ENCODE measurements around the gene JAZF1.

JAZF1 gene

DNA sequence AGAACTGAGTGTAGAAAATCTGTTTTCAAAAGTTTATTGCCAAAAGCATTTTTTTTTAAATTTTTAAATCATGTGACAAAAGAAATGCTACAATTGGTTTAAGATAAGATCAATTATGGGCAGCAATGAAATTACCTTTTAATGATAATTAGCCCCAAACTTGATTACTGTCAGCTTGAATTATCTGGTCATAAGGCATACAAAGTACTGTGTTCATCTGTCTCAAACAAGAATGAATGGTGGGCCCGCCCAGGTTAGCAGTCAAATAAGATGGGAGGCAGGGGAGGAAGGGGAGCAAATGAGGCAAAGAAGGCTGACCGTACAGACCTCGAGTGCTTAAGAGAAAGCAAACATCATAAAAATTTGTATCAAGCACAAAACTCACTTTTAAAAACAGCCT, 68.1 kb downstream of the JAZF1 start:
- no peak for DNase-seq
- TF ChIP-seq EZH2 (optimal IDR thresholded peaks at IDR 0.05; ENCODE audit: low read depth, low read length), result no peak
- TF ChIP-seq, protein P1, sequence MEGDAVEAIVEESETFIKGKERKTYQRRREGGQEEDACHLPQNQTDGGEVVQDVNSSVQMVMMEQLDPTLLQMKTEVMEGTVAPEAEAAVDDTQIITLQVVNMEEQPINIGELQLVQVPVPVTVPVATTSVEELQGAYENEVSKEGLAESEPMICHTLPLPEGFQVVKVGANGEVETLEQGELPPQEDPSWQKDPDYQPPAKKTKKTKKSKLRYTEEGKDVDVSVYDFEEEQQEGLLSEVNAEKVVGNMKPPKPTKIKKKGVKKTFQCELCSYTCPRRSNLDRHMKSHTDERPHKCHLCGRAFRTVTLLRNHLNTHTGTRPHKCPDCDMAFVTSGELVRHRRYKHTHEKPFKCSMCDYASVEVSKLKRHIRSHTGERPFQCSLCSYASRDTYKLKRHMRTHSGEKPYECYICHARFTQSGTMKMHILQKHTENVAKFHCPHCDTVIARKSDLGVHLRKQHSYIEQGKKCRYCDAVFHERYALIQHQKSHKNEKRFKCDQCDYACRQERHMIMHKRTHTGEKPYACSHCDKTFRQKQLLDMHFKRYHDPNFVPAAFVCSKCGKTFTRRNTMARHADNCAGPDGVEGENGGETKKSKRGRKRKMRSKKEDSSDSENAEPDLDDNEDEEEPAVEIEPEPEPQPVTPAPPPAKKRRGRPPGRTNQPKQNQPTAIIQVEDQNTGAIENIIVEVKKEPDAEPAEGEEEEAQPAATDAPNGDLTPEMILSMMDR (IDR thresholded peaks at IDR 0.05; ENCODE audit: low read length), result no peak
- TF ChIP-seq EZH2phosphoT487 (IDR thresholded peaks at IDR 0.05; ENCODE audit: low read length), result no peak
- Histone ChIP-seq H3K4me1 (ENCODE audit: low read length) (no peaks in the 10 kb centered on the region), H3K9me2 (replicated peaks; ENCODE audit: insufficient read depth, low read length) (no peaks in the 10 kb centered on the region), H3F3A (ENCODE audit: insufficient read depth, low read length) (no peaks in the 10 kb centered on the region), H3K27me3 (replicated peaks; ENCODE audit: insufficient read depth, low read length) (no peaks in the 10 kb centered on the region), H3K9me3 (replicated peaks; ENCODE audit: insufficient read depth, low read length) (no peaks in the 10 kb centered on the region), H3K4me3 (ENCODE audit: low read length) (no peak overlapping the region), H4K20me1 (ENCODE audit: insufficient read depth, low read length) (no peaks in the 10 kb centered on the region), H3K9ac (ENCODE audit: low read length) (no peak overlapping the region), H3K27ac (ENCODE audit: low read length) (no peak overlapping the region), H3K36me3 (replicated peaks; ENCODE audit: insufficient read depth, low read length) (no peaks in the 10 kb centered on the region), H3K4me2 (ENCODE audit: low read depth, low read length) (no peak overlapping the region), H2AFZ (ENCODE audit: low read length) (no peak overlapping the region), H3K79me2 (ENCODE audit: low read length) (no peaks in the 10 kb centered on the region)

GRCh38 chr7:28112012-28112411, 68.6 kb downstream of the JAZF1 start:
- H3K27ac ChIP-seq (ENCODE audit: low read length), result no peak overlapping the region
- no peaks in the 10 kb centered on the region for H3F3A ChIP-seq (ENCODE audit: insufficient read depth, low read length)
- no peaks in the 10 kb centered on the region for H4K20me1 ChIP-seq (ENCODE audit: insufficient read depth, low read length)
- no peaks in the 10 kb centered on the region for H3K79me2 ChIP-seq (ENCODE audit: low read length)
- no peak overlapping the region for H2AFZ ChIP-seq (ENCODE audit: low read length)
- no peak overlapping the region for H3K9ac ChIP-seq (ENCODE audit: low read length)
- no peaks in the 10 kb centered on the region for H3K36me3 ChIP-seq (replicated peaks; ENCODE audit: insufficient read depth, low read length)
- H3K9me2 ChIP-seq (replicated peaks; ENCODE audit: insufficient read depth, low read length), result no peaks in the 10 kb centered on the region
- TF ChIP-seq, protein P1 (IDR thresholded peaks at IDR 0.05; ENCODE audit: low read length), result no peak
- TF ChIP-seq EZH2 (optimal IDR thresholded peaks at IDR 0.05; ENCODE audit: low read depth, low read length), result no peak
- TF ChIP-seq EZH2phosphoT487 (IDR thresholded peaks at IDR 0.05; ENCODE audit: low read length), result no peak
- H3K4me1 ChIP-seq (ENCODE audit: low read length), result no peaks in the 10 kb centered on the region
- DNase-seq, result no peak
- H3K9me3 ChIP-seq (replicated peaks; ENCODE audit: insufficient read depth, low read length), result no peaks in the 10 kb centered on the region
- no peak overlapping the region for H3K4me3 ChIP-seq (ENCODE audit: low read length)
- H3K27me3 ChIP-seq (replicated peaks; ENCODE audit: insufficient read depth, low read length), result no peaks in the 10 kb centered on the region
- H3K4me2 ChIP-seq (ENCODE audit: low read depth, low read length), result no peak overlapping the region

DNA sequence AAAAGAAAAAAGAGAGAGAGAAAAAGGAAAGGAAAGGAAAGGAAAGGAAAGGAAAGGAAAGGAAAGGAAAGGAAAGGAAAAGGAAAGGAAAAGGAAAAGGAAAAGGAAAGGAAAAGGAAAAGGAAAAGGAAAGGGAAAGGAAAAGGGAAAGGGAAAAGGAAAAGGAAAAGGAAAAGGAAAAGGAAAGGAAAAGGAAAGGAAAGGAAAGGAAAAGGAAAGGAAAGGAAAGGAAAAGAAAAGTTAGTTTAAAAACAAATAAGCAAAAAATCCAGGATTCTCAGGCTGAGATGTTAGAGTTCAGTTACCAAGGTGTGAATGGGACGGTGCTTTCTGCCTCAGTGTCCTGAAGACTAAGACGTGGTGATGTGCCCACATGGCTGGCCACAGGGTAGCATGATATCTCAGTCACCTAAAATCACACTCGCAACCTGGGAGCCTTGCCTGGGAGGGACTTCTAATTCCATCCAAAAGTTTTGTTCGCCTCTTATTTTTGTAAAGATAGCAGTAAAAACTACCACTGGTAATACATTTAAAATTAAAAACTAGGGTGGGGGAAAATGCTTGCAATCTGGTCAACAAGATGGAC, 70.1 kb downstream of the JAZF1 start:
- Histone ChIP-seq H3K27me3 (replicated peaks; ENCODE audit: insufficient read depth, low read length) (no peaks in the 10 kb centered on the region), H2AFZ (ENCODE audit: low read length) (no peak overlapping the region), H3K79me2 (ENCODE audit: low read length) (no peaks in the 10 kb centered on the region), H4K20me1 (ENCODE audit: insufficient read depth, low read length) (no peaks in the 10 kb centered on the region), H3K9ac (ENCODE audit: low read length) (no peak overlapping the region), H3K9me3 (replicated peaks; ENCODE audit: insufficient read depth, low read length) (no peaks in the 10 kb centered on the region), H3K4me3 (ENCODE audit: low read length) (no peak overlapping the region), H3K9me2 (replicated peaks; ENCODE audit: insufficient read depth, low read length) (no peaks in the 10 kb centered on the region), H3F3A (ENCODE audit: insufficient read depth, low read length) (no peaks in the 10 kb centered on the region), H3K27ac (ENCODE audit: low read length) (no peak overlapping the region), H3K4me1 (ENCODE audit: low read length) (no peaks in the 10 kb centered on the region), H3K36me3 (replicated peaks; ENCODE audit: insufficient read depth, low read length) (no peaks in the 10 kb centered on the region), H3K4me2 (ENCODE audit: low read depth, low read length) (no peak overlapping the region)
- DNase-seq, result no peak
- TF ChIP-seq EZH2 (optimal IDR thresholded peaks at IDR 0.05; ENCODE audit: low read depth, low read length) (no peak), EZH2phosphoT487 (IDR thresholded peaks at IDR 0.05; ENCODE audit: low read length) (no peak)
- TF ChIP-seq, protein P1 (IDR thresholded peaks at IDR 0.05; ENCODE audit: low read length), result no peak

Measured in MM.1S (cell line).